ENCODE results near the gene GATAD2B. TPM values are rescaled to one million over a fixed set of nuclear protein-coding genes. Genes with fewer than 3 reads are reported as not detected.

Gene GATAD2B
- total RNA-seq, 3 donors from 2014 or later (not counting 1 experiment from before 2014, with no cell fraction given), result 68.1 to 91.3 (median 75.5) TPM

DNA sequence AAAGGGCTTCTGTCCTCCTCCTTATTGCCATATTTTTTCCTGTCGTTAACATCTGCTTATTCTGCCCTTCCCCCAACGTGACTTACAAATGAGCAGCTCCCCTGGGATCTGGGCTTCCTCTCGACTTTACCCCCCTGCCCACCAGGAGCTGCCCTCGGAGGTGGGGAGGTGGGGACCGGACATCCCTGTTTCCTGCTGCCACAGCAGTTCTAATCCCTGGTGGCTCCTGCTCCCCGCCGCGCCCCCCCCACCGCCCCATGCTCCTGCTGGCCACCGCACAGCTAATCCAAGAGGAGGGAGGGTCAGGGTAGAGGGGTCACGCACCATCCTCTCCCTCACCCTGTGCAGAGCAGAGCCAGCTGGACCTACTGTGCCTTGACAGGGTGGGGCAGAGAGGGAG, 152.0 kb downstream of the GATAD2B start:
- Histone ChIP-seq H3K36me3 (ENCODE audit: control insufficient read depth, insufficient read depth, low read length) (peaks cover 29% of the 10 kb centered on the region), H3K9me3 (ENCODE audit: control insufficient read depth, insufficient read depth, low read length) (no peaks in the 10 kb centered on the region), H3K27me3 (ENCODE audit: control insufficient read depth, insufficient read depth, low read length) (no peaks in the 10 kb centered on the region), H3K4me3 (ENCODE audit: low read length) (no peak overlapping the region), H3K4me1 (ENCODE audit: control insufficient read depth, insufficient read depth, low read length) (peaks cover 28% of the 10 kb centered on the region), H3K27ac (ENCODE audit: low read length) (no peak overlapping the region)
- DNase-seq (no peak), ATAC-seq (no peak)
- intact Hi-C loops (cut with micrococcal nuclease), result loop anchor here (10.0 kb wide), 1 partner anchor 96 kb away; the partner anchor contains the start of genes ILF2 and NPR1
- H3K4me1 Mint-ChIP-seq, result peaks cover 18 to 21% of the 10 kb centered on the region in 2 donors
- WGBS (ENCODE audit: insufficient coverage), result 77% methylated on average over 11 of the region's 11 CpGs
- no peaks in the 10 kb centered on the region for H3K27me3 Mint-ChIP-seq (ENCODE audit: low read depth in 2 of 2)
- H3K4me3 Mint-ChIP-seq, result no peak overlapping the region
- H3K36me3 Mint-ChIP-seq, result peaks cover 9% of the 10 kb centered on the region
- H3K9me3 Mint-ChIP-seq, result no peaks in the 10 kb centered on the region
- TF ChIP-seq, protein P1, sequence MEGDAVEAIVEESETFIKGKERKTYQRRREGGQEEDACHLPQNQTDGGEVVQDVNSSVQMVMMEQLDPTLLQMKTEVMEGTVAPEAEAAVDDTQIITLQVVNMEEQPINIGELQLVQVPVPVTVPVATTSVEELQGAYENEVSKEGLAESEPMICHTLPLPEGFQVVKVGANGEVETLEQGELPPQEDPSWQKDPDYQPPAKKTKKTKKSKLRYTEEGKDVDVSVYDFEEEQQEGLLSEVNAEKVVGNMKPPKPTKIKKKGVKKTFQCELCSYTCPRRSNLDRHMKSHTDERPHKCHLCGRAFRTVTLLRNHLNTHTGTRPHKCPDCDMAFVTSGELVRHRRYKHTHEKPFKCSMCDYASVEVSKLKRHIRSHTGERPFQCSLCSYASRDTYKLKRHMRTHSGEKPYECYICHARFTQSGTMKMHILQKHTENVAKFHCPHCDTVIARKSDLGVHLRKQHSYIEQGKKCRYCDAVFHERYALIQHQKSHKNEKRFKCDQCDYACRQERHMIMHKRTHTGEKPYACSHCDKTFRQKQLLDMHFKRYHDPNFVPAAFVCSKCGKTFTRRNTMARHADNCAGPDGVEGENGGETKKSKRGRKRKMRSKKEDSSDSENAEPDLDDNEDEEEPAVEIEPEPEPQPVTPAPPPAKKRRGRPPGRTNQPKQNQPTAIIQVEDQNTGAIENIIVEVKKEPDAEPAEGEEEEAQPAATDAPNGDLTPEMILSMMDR (IDR thresholded peaks at IDR 0.05), result no peak
- no peak overlapping the region for H3K27ac Mint-ChIP-seq

DNA sequence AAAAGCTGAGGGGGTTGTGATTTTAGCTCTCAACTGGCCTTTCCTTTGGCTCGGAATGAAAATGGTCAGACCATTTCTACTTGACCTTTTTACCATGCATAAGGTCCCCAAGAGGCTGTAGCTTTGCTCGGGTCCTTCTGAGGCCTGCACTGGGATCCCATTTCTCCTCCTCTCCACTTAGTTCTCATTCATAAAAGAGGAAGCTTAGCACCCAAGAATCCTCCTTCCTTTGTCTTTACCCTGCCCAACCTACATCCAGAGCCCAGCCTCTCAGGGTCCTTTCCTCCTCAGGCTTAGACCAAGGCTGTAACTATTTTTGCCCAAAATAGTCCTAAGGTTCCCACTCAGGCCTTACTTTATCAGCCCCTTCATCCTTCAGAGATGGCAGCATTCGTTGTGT, 153.6 kb downstream of the GATAD2B start:
- H3K9me3 Mint-ChIP-seq, result no peaks in the 10 kb centered on the region
- H3K36me3 Mint-ChIP-seq, result peaks cover 9% of the 10 kb centered on the region
- H3K4me1 Mint-ChIP-seq, result peaks cover 9 to 11% of the 10 kb centered on the region in 2 donors

DNA sequence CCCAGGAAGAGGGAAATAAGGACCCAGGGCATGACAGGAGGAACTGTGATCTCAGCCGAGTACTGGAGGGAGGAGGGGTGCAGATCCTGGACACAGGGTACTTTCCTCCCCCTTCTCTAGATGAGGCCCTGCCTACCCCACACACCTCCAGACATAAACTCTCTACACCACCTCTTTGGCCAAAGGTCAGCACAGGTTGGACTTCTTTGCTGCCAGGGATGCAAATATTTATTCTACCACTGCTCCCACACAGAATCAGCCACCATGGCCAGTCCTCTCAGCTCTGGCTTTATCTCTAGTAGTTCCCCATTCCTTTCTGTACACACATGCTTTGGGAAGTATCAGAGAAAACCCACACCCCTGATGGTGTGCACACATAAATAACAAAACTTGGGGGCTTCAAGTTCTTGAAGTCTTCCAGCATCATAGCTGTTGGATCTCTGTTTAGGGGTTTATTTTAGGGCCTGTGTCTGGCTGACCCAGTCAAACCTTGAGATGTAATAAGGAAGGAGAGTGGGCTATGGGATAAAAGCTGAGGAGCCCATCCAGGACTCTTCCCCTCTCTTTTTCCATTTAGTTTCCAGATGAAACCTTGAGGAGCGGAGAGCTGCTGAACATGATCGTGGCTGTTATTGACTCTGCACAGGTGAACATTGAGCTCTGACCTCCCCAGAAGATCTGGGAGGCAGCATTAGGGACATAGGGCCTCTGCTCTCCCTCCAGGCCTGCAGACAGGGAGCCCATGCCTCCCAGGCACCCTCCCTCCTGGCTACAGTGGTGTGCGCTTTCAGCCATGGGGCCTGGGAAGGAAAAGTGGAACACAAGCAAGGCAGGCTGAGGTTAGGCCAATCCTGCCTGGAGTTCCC, 154.2 kb downstream of the GATAD2B start:
- H3K4me1 Mint-ChIP-seq, result peaks cover 3 to 4% of the 10 kb centered on the region in 2 donors
- peaks cover 9% of the 10 kb centered on the region for H3K36me3 Mint-ChIP-seq
- TF ChIP-seq, protein P1 (IDR thresholded peaks at IDR 0.05), result no peak
- Histone ChIP-seq H3K36me3 (ENCODE audit: control insufficient read depth, insufficient read depth, low read length) (peaks cover 45% of the 10 kb centered on the region), H3K9me3 (ENCODE audit: control insufficient read depth, insufficient read depth, low read length) (no peaks in the 10 kb centered on the region), H3K4me3 (ENCODE audit: low read length) (no peak overlapping the region), H3K27me3 (ENCODE audit: control insufficient read depth, insufficient read depth, low read length) (no peaks in the 10 kb centered on the region), H3K27ac (ENCODE audit: low read length) (no peak overlapping the region), H3K4me1 (ENCODE audit: control insufficient read depth, insufficient read depth, low read length) (peaks cover 12% of the 10 kb centered on the region)
- intact Hi-C loops (cut with micrococcal nuclease), result no loop called here
- H3K27me3 Mint-ChIP-seq (ENCODE audit: low read depth in 2 of 2), result no peaks in the 10 kb centered on the region
- no peak overlapping the region for H3K4me3 Mint-ChIP-seq
- H3K27ac Mint-ChIP-seq, result peak overlapping the region in 1 of 2 donors; percentile 27
- WGBS (ENCODE audit: insufficient coverage), result 100% methylated on average over 3 of the region's 4 CpGs
- H3K9me3 Mint-ChIP-seq, result no peaks in the 10 kb centered on the region
- no peak for ATAC-seq
- DNase-seq, result no peak

More for the DNA sequence above, 153.6 kb downstream of the GATAD2B start:
- no peak overlapping the region for H3K27ac ChIP-seq (ENCODE audit: low read length)
- H3K36me3 ChIP-seq (ENCODE audit: control insufficient read depth, insufficient read depth, low read length), result peaks cover 38% of the 10 kb centered on the region
- intact Hi-C loops (cut with micrococcal nuclease), result no loop called here
- peaks cover 19% of the 10 kb centered on the region for H3K4me1 ChIP-seq (ENCODE audit: control insufficient read depth, insufficient read depth, low read length)
- WGBS (ENCODE audit: insufficient coverage), result 92% methylated on average over 3 of the region's 3 CpGs
- Mint-ChIP-seq H3K27me3 (ENCODE audit: low read depth in 2 of 2) (no peaks in the 10 kb centered on the region), H3K4me3 (no peak overlapping the region), H3K27ac (no peak overlapping the region)
- no peak overlapping the region for H3K4me3 ChIP-seq (ENCODE audit: low read length)
- TF ChIP-seq, protein P1 (IDR thresholded peaks at IDR 0.05), result no peak
- DNase-seq, result no peak
- no peaks in the 10 kb centered on the region for H3K27me3 ChIP-seq (ENCODE audit: control insufficient read depth, insufficient read depth, low read length)
- no peak for ATAC-seq
- no peaks in the 10 kb centered on the region for H3K9me3 ChIP-seq (ENCODE audit: control insufficient read depth, insufficient read depth, low read length)
